B cell (primary cell): Measurements from ENCODE around the gene TAS2R41. TPM values are rescaled to one million over a fixed set of nuclear protein-coding genes. Genes with fewer than 3 reads are reported as not detected.

Experiments
- ATAC-seq: fragments of 200-7000 bp; cut with Tn5 transposase; one replicate; pipeline ENCODE4 v1.10.0; 2021; ENCODE audit warnings: low read depth, mild to moderate bottlenecking, moderate number of reproducible peaks, moderate library complexity
- CTCF ChIA-PET: fragments of 350-600 bp; sonication (Branson Sonifier 250); formaldehyde crosslinking; loops from one replicate; lab custom pipeline; 2021; ENCODE audit warnings: antibody characterized with exemption, inconsistent platforms; lab: Charles Lee
- POLR2A ChIA-PET: fragments of 350-600 bp; sonication (Branson Sonifier 250); formaldehyde crosslinking; loops from one replicate; lab custom pipeline; 2021; ENCODE audit warnings: antibody characterized with exemption; lab: Charles Lee
- DNase-seq: peaks from one replicate; pipeline ENCODE4 v3.0.0; 2013
- H2AFZ ChIP-seq: 2 replicates; pipeline ENCODE4 v1.6.1; 2012; ENCODE audit warnings: mild to moderate bottlenecking, low read depth, low read length; ENCODE audit not compliant: insufficient read depth, poor library complexity, severe bottlenecking
- H3K27ac ChIP-seq, 2 donors: 1 replicate in 1 of 2; 2 replicates in 1 of 2; pipeline ENCODE4 v1.5.1; 2012 to 2013; ENCODE audit warnings: low read length in 2 of 2, mild to moderate bottlenecking in 2 of 2, moderate library complexity in 1 of 2
- H3K27me3 ChIP-seq, 4 experiments: fragments of 200-600 bp in 1 of 4; sonication (generic) in 1 of 4; replicated peaks in 1 of 4; 1 replicate in 2 of 4; 2 replicates in 2 of 4; pipeline versions ENCODE4 v1.6.1 to v1.7.0; 2013 to 2016; ENCODE audit warnings: low read length in 3 of 4, mild to moderate bottlenecking in 2 of 4, mixed read lengths in 1 of 4, moderate library complexity in 1 of 4; ENCODE audit not compliant: insufficient read depth in 4 of 4, control insufficient read depth in 3 of 4; ENCODE audit errors: control extremely low read depth in 1 of 4
- H3K36me3 ChIP-seq, 2 experiments: replicated peaks in 1 of 2; 1 replicate in 1 of 2; 2 replicates in 1 of 2; pipeline versions ENCODE4 v1.6.1 to v1.7.1; 2013; ENCODE audit warnings: low read length in 1 of 2; ENCODE audit not compliant: insufficient read depth in 2 of 2, control insufficient read depth in 1 of 2; ENCODE audit errors: control extremely low read depth in 1 of 2, extremely low read depth in 1 of 2
- H3K4me1 ChIP-seq, 2 donors: fragments of 200-600 bp in 1 of 2; sonication (generic) in 1 of 2; 1 replicate in 1 of 2; 2 replicates in 1 of 2; pipeline versions ENCODE4 v1.5.1 to v1.6.1; 2013 to 2017; ENCODE audit warnings: low read length in 2 of 2; ENCODE audit not compliant: control insufficient read depth in 2 of 2, insufficient read depth in 2 of 2
- H3K4me2 ChIP-seq: replicated peaks from 2 replicates; pipeline ENCODE3; 2012; ENCODE audit warnings: mild to moderate bottlenecking, low read depth, low read length; ENCODE audit not compliant: poor library complexity, severe bottlenecking
- H3K4me3 ChIP-seq, 5 experiments: fragments of 200-600 bp in 1 of 5; sonication (generic) in 1 of 5; 1 replicate in 3 of 5; 2 replicates in 2 of 5; pipeline versions ENCODE4 v1.5.1 to v1.7.0; 2011 to 2016; ENCODE audit warnings: low read length in 4 of 5, mild to moderate bottlenecking in 4 of 5, low read depth in 2 of 5, control low read depth in 1 of 5, moderate library complexity in 1 of 5; ENCODE audit not compliant: insufficient read depth in 1 of 5; ENCODE audit errors: control extremely low read depth in 1 of 5, extremely low read depth in 1 of 5
- H3K79me2 ChIP-seq: fragments of 200-600 bp; sonication (generic); one replicate; pipeline ENCODE4 v1.6.0; 2016; ENCODE audit warnings: low read length; ENCODE audit not compliant: control insufficient read depth, insufficient read depth
- H3K9ac ChIP-seq: fragments of 200-600 bp; sonication (generic); 2 replicates; pipeline ENCODE4 v1.6.1; 2017; ENCODE audit warnings: mild to moderate bottlenecking, low read length, moderate library complexity
- H3K9me3 ChIP-seq, 3 donors: one replicate each; pipeline versions ENCODE4 v1.6.1 to v1.7.1; 2013; ENCODE audit warnings: low read length in 2 of 3; ENCODE audit not compliant: control insufficient read depth in 2 of 3, insufficient read depth in 1 of 3; ENCODE audit errors: control extremely low read depth in 1 of 3
- H4K20me1 ChIP-seq: 2 replicates; pipeline ENCODE4 v1.6.0; 2012; ENCODE audit warnings: mild to moderate bottlenecking, low read length; ENCODE audit not compliant: insufficient read depth, control insufficient read depth, poor library complexity, severe bottlenecking
- H3K27ac Mint-ChIP-seq: one replicate; pipeline ENCODE4 v1.8.0; 2021; ENCODE audit warnings: mixed read lengths
- H3K27me3 Mint-ChIP-seq: one replicate; pipeline ENCODE4 v1.8.0; 2021; ENCODE audit warnings: mixed read lengths
- H3K4me1 Mint-ChIP-seq: one replicate; pipeline ENCODE4 v1.8.0; 2021; ENCODE audit warnings: mixed read lengths
- H3K4me3 Mint-ChIP-seq: one replicate; pipeline ENCODE4 v1.8.0; 2021; ENCODE audit warnings: mixed read lengths
- H3K9me3 Mint-ChIP-seq: one replicate; pipeline ENCODE4 v1.8.0; 2022; ENCODE audit warnings: mixed read lengths; ENCODE audit not compliant: insufficient read depth
- EZH2 ChIP-seq: IDR thresholded peaks from 2 replicates; pipeline ENCODE4 v1.6.1; 2012; ENCODE audit warnings: borderline replicate concordance, low read depth, mild to moderate bottlenecking, moderate library complexity, low read length; ENCODE audit not compliant: insufficient read depth, poor library complexity, severe bottlenecking
- whole genome bisulfite sequencing: methylation state at CpG from one replicate; pipeline ENCODE4 v1.1.5; 2013; ENCODE audit warnings: missing lambda C conversion rate; ENCODE audit not compliant: insufficient coverage; 5-methylcytosine and 5-hydroxymethylcytosine counted together
- intact Hi-C: fragments of 100-400 bp; cut with micrococcal nuclease; formaldehyde crosslinking; loops from one replicate; pipeline ENCODE4 v1.10.0; 2022
- polyA plus RNA-seq: library from polyadenylated mRNA; depleted of rRNA; stranded (reverse); fragments of >200 nt; gene quantifications from 2 replicates; pipeline ENCODE4 v1.2.3, GENCODE V29; 2012
- total RNA-seq, 2 donors: library from RNA; stranded (reverse); fragments of 120-200 nt in 1 of 2; gene quantifications; 1 replicate in 1 of 2; 2 replicates in 1 of 2; pipeline versions ENCODE4 v1.2.3 to v1.2.4, GENCODE V29; 2013 to 2022
- TF ChIP-seq, protein P1 (sequence below): fragments of 200-600 bp; IDR thresholded peaks from one replicate; pipeline ENCODE4 v1.8.0; 2022; ENCODE audit warnings: antibody characterized with exemption, mild to moderate bottlenecking

Gene TAS2R41
- total and polyA plus RNA-seq, 2 donors (not counting 1 experiment from before 2014, with no cell fraction given) = not detected

DNA sequence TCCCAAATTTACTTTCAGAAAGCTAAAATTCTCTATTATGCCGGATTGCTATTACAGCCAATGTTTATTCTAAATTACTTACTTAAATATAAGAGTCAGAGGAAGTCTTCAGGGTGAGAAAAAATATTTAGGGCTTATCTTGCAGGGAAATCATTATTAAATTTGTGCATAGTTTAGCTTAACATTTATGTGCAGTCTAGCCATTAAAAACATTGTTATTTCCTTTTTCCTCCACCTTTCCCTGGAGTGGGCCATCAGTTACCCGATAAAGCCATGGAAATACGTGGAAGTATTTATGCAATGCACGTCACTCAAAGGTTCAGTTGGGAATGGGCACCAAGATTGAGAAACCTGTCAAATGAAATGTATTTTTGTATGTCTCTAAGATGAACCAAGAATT lies 43.9 kb upstream of the TAS2R41 start:
- H3K4me1 ChIP-seq = no peaks in the 10 kb centered on the region
- CTCF ChIA-PET = interaction anchor here (1.6 kb wide), 1 partner anchor 18 kb away, joined by 3 read pairs; no protein-coding TSS in a partner anchor
- no CpG with 5 or more reads among the region's 4 CpGs for WGBS
- no peak for DNase-seq
- POLR2A ChIA-PET = no interaction called here
- no peak overlapping the region for H3K27ac ChIP-seq
- no peaks in the 10 kb centered on the region for H3K9me3 Mint-ChIP-seq
- no peaks in the 10 kb centered on the region for H3K36me3 ChIP-seq
- intact Hi-C loops = no loop called here
- H3K9ac ChIP-seq = no peak overlapping the region
- H3K4me3 ChIP-seq = no peak overlapping the region
- no peak for ATAC-seq
- H4K20me1 ChIP-seq = no peaks in the 10 kb centered on the region
- no peak overlapping the region for H3K4me2 ChIP-seq
- H3K4me3 Mint-ChIP-seq = no peak overlapping the region
- H3K27me3 Mint-ChIP-seq = peaks cover 13% of the 10 kb centered on the region
- no peaks in the 10 kb centered on the region for H3K9me3 ChIP-seq
- H3K27ac Mint-ChIP-seq = no peak overlapping the region
- H2AFZ ChIP-seq = no peak overlapping the region
- H3K27me3 ChIP-seq = peaks cover 0 to 5% (median 0%) of the 10 kb centered on the region in 4 experiments
- peaks cover 2% of the 10 kb centered on the region for H3K4me1 Mint-ChIP-seq
- no peaks in the 10 kb centered on the region for H3K79me2 ChIP-seq
- TF ChIP-seq, protein P1, sequence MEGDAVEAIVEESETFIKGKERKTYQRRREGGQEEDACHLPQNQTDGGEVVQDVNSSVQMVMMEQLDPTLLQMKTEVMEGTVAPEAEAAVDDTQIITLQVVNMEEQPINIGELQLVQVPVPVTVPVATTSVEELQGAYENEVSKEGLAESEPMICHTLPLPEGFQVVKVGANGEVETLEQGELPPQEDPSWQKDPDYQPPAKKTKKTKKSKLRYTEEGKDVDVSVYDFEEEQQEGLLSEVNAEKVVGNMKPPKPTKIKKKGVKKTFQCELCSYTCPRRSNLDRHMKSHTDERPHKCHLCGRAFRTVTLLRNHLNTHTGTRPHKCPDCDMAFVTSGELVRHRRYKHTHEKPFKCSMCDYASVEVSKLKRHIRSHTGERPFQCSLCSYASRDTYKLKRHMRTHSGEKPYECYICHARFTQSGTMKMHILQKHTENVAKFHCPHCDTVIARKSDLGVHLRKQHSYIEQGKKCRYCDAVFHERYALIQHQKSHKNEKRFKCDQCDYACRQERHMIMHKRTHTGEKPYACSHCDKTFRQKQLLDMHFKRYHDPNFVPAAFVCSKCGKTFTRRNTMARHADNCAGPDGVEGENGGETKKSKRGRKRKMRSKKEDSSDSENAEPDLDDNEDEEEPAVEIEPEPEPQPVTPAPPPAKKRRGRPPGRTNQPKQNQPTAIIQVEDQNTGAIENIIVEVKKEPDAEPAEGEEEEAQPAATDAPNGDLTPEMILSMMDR = no peak
- no peak for TF ChIP-seq EZH2

- H3K27ac ChIP-seq = no peak overlapping the region
- Mint-ChIP-seq H3K9me3 (no peaks in the 10 kb centered on the region), H3K27me3 (peaks cover 13% of the 10 kb centered on the region), H3K4me1 (peaks cover 2% of the 10 kb centered on the region), H3K4me3 (no peak overlapping the region), H3K27ac (no peak overlapping the region)
- H3K9ac ChIP-seq = no peak overlapping the region
- WGBS = 96% methylated on average over 9 of the region's 9 CpGs
- H3K4me2 ChIP-seq = no peak overlapping the region
- H4K20me1 ChIP-seq = no peaks in the 10 kb centered on the region
- ChIA-PET POLR2A (no interaction called here), CTCF (interaction anchor here (0.8 kb wide), 1 partner anchor 13 kb away, joined by 4 read pairs; no protein-coding TSS in a partner anchor)
- no peaks in the 10 kb centered on the region for H3K9me3 ChIP-seq
- DNase-seq = no peak
- peaks cover 0 to 5% (median 0%) of the 10 kb centered on the region in 4 experiments for H3K27me3 ChIP-seq
- no peak for ATAC-seq
- no peaks in the 10 kb centered on the region for H3K4me1 ChIP-seq
- H3K36me3 ChIP-seq = no peaks in the 10 kb centered on the region
- H2AFZ ChIP-seq = no peak overlapping the region
- no peaks in the 10 kb centered on the region for H3K79me2 ChIP-seq
- TF ChIP-seq EZH2 = no peak
- TF ChIP-seq, protein P1 = no peak
- no peak overlapping the region for H3K4me3 ChIP-seq
- intact Hi-C loops = no loop called here
These were observed 43.0 kb upstream of the TAS2R41 start for GRCh38 chr7:143434660-143435059.
